GM21447 (cell line): ENCODE data around the gene PTPRQ.
A peak's percentile ranks its signal among the peaks of the same experiment; 100 is the strongest.
"Not testable (repeated sequence)": the region's sequence is repeated elsewhere in the genome, so short reads cannot be mapped to it uniquely, and the experiment has no call there.

ENCODE experiments used
- ATAC-seq: cut with Tn5 transposase; IDR thresholded peaks from one replicate; pipeline ENCODE4 v1.9.1; 2021; ENCODE audit not compliant: unreplicated experiment

The PTPRQ gene

GRCh38 chr12:80443974-80444666 lies at the start of gene PTPRQ:
PTPRQ (plus strand) TSS chr12:80444235; CDS start chr12:80444346, 111 bp downstream.
- ATAC-seq = no peak

DNA sequence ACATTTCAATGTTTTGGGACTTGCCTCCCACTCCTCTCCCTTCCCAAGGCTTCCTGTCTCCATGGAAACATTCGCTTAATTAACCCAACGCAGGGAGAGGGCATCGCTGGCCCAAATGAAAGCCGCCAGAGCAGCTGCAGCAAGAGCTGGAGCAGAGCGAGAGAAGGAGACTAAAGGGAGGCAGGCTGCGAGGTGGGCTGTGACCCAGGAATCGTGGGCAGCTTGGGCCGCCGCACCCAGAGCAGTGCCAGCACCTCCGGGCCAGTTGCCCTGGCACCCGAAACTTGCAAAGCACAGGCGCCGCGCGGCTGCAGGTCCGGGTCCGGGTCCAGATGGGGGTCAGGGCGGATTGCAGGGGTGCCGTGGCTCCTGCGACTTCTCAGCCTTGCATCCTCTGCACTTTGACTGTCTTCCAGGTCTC lies 43.5 kb upstream of the PTPRQ start:
- no peak for ATAC-seq

DNA sequence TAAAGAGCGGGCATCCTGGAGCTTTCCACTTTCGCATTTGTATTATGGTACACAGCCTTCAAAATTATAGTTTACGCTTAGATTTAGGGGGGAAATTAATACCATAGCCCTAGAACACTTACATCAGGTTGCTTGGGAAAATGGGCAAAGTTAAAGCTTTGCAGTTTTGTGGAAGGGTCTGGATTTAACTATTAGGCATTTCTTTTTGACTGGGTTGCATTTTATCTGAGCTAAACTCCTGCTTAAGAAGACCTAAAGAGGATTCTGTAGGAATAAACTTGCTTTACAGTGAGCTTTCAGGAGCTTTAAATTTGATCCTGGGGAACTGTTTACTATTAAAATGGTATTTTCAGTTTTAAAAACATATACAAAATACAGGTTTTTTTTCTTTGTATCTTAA lies 42.8 kb upstream of the PTPRQ start:
- no peak for ATAC-seq

DNA sequence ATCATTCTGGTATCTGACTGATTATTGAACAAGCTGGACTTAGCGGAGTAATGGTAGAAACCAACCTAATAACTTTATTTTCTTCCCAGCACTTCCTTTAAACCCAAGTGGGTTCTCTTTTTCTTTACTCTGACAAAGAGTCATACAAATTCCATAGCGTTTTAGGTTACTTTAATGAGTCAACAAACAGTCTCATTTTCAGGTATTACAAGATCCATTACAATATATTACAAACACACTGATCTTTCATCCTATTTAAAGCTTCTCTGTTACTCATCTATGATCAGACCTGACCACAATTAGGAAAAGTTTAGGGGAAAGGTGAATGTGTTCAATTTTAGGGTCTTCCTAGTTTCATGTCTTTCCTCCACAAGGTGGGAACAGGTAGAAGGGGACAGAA lies 39.4 kb upstream of the PTPRQ start:
- no peak for ATAC-seq

GRCh38 chr12:80406253-80406652 lies 37.8 kb upstream of the PTPRQ start:
- ATAC-seq = no peak

DNA sequence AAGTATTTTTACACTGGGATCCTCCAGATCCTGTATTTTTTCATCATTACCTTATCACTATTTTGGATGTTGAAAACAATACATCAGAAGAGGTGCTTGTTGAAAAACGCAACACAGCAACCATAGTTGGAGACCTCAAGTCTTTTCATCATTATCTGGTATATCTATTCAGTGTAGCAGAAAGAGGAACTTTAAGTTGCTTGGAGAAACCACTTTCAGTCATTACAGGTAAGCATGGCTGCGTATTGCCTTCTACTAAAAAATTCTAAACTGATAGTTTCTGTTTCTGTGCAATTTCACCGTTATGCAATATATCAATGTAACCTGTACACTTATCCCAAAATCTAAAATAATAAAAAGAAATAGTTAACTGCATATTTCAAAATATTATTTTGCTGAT lies 32.2 kb upstream of the PTPRQ start:
- ATAC-seq = no peak

- ATAC-seq = peak; percentile 86
Measured at GRCh38 chr12:80412343-80412953, 31.6 kb upstream of the PTPRQ start.

DNA sequence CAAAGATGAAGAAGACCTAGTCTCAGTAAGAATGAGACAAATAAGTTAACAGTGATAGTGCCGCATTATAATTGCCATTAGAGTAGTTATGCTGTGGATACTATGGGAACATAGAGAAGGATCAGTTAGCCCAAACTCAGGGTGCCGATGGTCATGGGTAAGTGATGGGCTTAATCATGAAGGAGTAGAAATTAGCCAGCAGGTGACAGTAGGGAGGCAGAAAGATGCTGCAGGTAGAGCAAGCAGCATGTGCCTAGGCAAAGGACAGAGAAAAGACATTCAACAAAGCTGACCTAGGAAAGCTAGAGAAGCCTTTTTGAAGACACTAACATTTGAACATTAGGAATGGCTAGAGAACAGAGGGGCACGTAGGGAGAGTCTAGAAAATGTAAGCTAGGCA lies 30.6 kb upstream of the PTPRQ start:
- ATAC-seq = no peak

GRCh38 chr12:80415466-80415865 lies 28.6 kb upstream of the PTPRQ start:
- no peak for ATAC-seq

DNA sequence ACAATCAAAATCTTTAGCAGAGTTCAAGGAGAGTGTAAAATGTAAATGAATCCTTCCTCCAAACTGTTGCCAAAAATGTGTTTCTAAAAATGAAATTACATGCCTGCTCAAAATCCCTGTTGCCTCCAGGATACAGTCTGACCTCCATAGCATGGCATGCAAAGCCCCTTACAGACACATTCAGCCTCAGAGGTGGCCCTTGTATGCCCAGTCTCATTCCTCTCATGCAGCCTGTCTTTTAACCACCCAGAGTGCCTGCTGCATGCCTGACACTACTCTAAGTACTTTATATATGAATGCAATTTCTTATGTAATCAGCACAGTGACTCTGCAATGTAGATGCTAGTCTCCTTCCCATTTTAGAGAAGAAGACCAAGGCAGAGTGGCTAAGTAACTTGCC lies 24.4 kb upstream of the PTPRQ start:
- no peak for ATAC-seq

DNA sequence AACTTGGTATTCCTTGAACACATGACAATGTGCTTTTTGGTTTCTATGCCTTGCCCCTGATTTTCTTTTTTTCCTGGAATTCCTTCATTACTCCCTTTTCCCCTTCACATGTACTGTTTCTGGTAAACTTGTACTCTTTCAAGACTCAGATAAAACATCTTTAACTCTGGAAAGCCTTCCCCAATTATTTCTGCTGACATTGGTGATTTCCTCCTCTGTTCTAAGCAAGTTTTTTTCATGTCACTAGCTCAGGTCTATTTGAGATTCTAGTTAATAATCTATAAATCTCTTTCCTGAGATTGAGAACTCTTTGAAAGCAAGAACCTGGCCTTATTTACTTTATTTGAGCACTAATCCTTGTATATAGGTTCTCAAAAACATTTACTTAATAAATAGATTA lies 24.0 kb upstream of the PTPRQ start:
- ATAC-seq = no peak

- ATAC-seq = no peak
Measured at GRCh38 chr12:80422550-80422949, 21.5 kb upstream of the PTPRQ start.

- no peak for ATAC-seq
Measured at GRCh38 chr12:80432061-80432460, 12.0 kb upstream of the PTPRQ start.

- no peak for ATAC-seq
Measured at GRCh38 chr12:80441921-80442320, 2.1 kb upstream of the PTPRQ start.

- ATAC-seq = no peak
Measured at GRCh38 chr12:80442426-80443222, 1.4 kb upstream of the PTPRQ start.

GRCh38 chr12:80445083-80445793 lies 1.2 kb downstream of the PTPRQ start:
- no peak for ATAC-seq

DNA sequence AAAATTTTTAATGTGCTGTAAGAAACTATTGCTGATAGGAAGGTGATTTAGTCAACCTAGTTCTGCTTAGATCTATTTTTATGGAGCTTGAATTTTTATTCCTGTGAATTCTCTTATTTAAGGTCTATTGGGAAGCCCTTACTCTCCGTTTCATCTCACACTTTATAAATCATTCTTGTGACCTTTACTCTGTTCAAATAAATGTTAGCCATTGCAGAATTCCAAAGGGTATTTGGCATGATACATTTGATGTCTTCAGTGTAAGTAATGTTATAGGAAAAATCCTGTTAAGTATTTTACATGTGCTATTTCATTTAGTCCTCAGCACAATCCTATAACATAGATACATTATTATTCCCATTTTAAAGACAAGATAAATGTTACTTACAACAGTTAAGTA lies 12.5 kb downstream of the PTPRQ start:
- ATAC-seq = no peak

- no peak for ATAC-seq
Measured at GRCh38 chr12:80460972-80461371, 16.9 kb downstream of the PTPRQ start.

DNA sequence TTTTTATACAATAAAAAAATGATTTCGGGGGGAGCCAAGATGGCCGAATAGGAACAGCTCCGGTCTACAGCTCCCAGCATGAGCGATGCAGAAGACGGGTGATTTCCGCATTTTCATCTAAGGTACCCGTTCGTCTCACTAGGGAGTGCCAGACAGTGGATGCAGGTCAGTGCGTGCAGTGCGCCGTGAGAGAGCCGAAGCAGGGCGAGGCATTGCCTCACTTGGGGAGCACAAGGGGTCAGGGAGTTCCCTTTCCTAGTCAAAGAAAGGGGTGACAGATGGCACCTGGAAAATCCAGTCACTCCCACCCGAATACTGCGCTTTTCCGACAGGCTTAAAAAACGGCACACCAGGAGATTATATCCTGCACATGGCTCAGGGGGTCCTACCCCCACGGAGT lies 17.8 kb downstream of the PTPRQ start:
- not testable (repeated sequence) for ATAC-seq

- ATAC-seq = no peak
Measured at GRCh38 chr12:80469681-80470080, 25.6 kb downstream of the PTPRQ start.

- ATAC-seq = no peak
Measured at GRCh38 chr12:80470403-80470802, 26.4 kb downstream of the PTPRQ start.
